UCSD-AML1 (cell line): Measurements from ENCODE around the gene LINC00237.

Source experiments
- DNase-seq: peaks from one replicate; lab custom pipeline; 2025; ENCODE audit not compliant: unreplicated experiment; lab: John Stamatoyannopoulos, UW

The LINC00237 gene

DNA sequence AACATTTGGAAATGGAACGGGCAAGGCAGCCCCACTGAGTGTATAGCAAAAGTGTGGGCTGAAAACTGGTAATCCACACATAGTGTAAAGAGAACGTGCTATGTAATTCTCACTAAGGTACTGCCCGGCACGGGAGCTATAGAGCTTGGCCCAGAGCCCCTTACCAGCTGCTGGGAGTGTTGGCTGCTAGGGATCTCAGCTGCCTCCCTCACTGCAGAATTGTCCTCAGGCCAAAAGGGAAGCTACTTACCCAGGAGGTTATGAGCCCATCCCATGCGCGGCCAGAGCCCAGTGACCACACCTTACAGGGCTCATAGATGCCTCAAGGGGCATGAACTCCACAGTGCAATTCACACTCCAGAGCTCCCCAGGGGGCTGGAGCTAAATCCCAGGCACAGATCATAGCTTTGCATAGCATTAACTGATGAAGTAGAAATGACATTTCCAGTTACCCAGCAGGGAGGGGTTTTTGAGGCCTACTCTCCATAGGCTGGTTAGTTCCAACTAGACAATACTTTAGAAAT lies 56.8 kb downstream of the LINC00237 start:
- DNase-seq: no peak

DNA sequence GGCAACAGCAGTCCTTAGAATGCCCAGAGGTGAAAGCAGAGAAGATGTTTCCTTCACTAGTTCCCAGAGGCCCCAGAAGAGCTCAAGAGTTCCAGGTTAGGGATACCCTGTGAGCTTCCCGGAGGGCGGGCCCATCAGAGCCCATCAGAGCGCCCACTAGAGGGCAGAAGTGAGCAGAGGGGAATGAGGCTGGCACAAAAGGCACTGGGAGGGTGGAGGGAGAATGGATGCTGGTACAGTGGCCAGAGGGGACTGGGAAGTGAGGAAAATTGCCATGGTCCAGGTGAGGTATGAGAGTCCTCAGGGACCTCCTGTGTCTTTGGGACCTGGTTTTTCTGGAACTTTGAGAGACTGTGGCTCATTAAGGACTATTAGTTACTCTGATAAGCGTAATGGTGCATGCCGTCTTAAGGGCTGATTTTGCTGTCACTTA lies 57.3 kb downstream of the LINC00237 start:
- DNase-seq: peak; percentile 56

DNA sequence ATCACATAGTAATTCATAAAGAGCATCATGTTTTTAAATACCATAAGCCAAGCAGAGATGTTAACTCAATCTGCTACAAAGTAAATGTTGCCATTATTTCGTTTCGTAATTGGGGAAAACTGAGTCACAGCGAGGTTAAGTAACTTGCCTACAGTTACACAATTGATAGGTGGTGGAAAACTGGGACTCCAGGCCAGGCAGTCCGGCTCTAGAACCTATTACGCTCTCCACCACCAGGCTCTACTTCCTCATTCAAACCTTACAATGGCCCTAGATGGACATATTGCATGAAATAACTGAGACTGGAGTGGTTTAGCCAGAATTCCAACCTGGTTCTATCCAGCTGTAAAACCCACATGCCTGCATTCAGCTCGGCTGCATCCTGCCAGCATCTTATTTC lies 58.2 kb downstream of the LINC00237 start:
- DNase-seq: no peak

DNA sequence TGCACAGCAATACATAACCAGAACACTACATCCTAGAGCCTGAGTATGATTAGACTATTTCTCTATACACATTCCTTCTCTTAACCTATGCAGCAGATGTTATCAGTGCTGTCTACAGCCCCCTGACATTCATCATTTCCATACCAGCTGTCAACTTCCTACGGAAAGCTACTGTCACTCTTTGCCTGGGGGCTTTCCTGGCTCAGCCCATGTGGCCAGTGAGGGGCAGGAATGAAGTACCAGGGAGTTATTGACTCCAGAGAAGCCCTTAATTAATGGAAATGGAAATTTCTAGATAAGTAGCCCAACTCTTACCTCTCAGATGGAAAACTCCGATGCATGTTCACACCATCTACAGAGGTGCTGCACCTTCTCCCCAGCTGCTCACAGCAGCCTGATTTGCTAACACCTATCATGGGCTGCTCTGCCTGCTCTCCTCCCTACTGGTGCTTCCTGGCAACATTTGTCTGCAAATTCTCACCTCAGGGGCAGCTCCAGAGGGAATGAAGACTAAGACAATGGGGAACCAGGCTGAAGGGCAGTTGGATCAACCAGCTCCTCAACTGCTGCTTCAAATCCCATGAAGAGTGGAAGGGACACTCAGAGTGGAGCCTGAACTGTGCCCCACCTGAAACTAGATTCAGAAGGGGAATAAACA lies 59.6 kb downstream of the LINC00237 start:
- no peak for DNase-seq
